HCT116 (cell line): Measurements from ENCODE around the gene KLRG1.

Experiments used
- EZH2 ChIP-seq: fragments of 200-600 bp; sonication (generic); IDR thresholded peaks from 2 replicates; pipeline ENCODE4 v1.6.1; 2017; ENCODE audit warnings: antibody characterized with exemption, mixed run types
- POLR2AphosphoS5 ChIP-seq: IDR thresholded peaks from 2 replicates; pipeline ENCODE4 v1.6.1; 2011; ENCODE audit warnings: mild to moderate bottlenecking, low read depth, low read length, moderate library complexity

DNA sequence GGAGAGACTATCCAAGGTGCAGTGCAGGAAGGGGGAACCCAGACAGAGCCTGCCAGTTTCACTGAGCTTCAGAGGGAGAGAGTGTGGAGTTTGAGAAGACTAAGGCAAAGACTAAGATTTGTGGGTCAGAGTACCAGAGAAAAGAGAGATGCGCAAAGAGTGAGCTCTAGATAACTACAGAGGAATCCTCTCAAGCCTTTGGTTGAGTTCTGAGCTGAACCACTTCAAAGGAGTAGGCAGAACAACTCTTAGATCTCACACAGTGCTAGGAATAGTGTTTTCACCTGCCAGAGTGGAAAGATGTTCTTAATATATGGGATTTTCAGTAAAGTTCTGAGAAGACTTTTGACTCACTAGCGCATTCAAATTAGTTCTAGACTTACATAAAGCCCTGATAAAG lies 29.2 kb upstream of the KLRG1 start:
- TF ChIP-seq POLR2AphosphoS5 = no peak
- no peak for TF ChIP-seq EZH2
